SK-N-SH (cell line): Measurements from ENCODE around the gene OTUD5. TPM values are rescaled to one million over a fixed set of nuclear protein-coding genes. Genes with fewer than 3 reads are reported as not detected.
A peak's percentile ranks its signal among the peaks of the same experiment; 100 is the strongest.

Source experiments
- CTCF ChIA-PET: fragments of 300-600, 350-600 bp; formaldehyde crosslinking; extraction: SDS; loops from one replicate; lab custom pipeline; 2021; lab: Yijun Ruan, JAX
- POLR2A ChIA-PET: fragments of 350-600 bp; sonication (Branson Sonifier 250); formaldehyde crosslinking; extraction: SDS; loops from one replicate; lab custom pipeline; 2020; ENCODE audit warnings: antibody characterized with exemption, inconsistent platforms; lab: Yijun Ruan, JAX
- DNase-seq: peaks from one replicate; pipeline ENCODE4 v3.0.0; 2012
- H2AFZ ChIP-seq: fragments of 200-600 bp; sonication (generic); 2 replicates; pipeline ENCODE4 v1.8.1; 2016; ENCODE audit warnings: antibody characterized with exemption, mild to moderate bottlenecking, low read depth
- H3F3A ChIP-seq: fragments of 200-600 bp; sonication (generic); replicated peaks from 2 replicates; pipeline ENCODE3; 2016; ENCODE audit warnings: antibody characterized with exemption, mild to moderate bottlenecking; ENCODE audit not compliant: insufficient read depth
- H3K27ac ChIP-seq, 2 experiments: fragments of 200-500 bp in 1 of 2; fragments of 200-600 bp in 1 of 2; sonication (Bioruptor generic) in 1 of 2; sonication (generic), shearing (Covaris generic) in 1 of 2; 2 replicates each; pipeline versions ENCODE4 v1.5.1 to v1.6.1; 2014 to 2016; ENCODE audit warnings: low read depth in 2 of 2, inconsistent platforms in 1 of 2, low read length in 1 of 2, mild to moderate bottlenecking in 1 of 2, mixed read lengths in 1 of 2
- H3K27me3 ChIP-seq: fragments of 200-600 bp; sonication (generic), shearing (Covaris generic); 2 replicates; pipeline ENCODE4 v1.6.1; 2016; ENCODE audit warnings: mixed run types; ENCODE audit not compliant: insufficient read depth
- H3K36me3 ChIP-seq, 2 experiments: fragments of 200-500 bp in 1 of 2; fragments of 200-600 bp in 1 of 2; sonication (Bioruptor generic) in 1 of 2; sonication (generic) in 1 of 2; replicated peaks in 1 of 2; 2 replicates each; pipeline versions ENCODE3 to v1.5.1; 2014 to 2016; ENCODE audit warnings: low read length in 1 of 2, mild to moderate bottlenecking in 1 of 2; ENCODE audit not compliant: insufficient read depth in 2 of 2, control insufficient read depth in 1 of 2
- H3K4me1 ChIP-seq, 2 experiments: fragments of 200-500 bp in 1 of 2; fragments of 200-600 bp in 1 of 2; sonication (Bioruptor generic) in 1 of 2; sonication (generic), shearing (Covaris generic) in 1 of 2; 2 replicates each; pipeline versions ENCODE4 v1.5.1 to v1.6.1; 2014 to 2016; ENCODE audit warnings: low read depth in 1 of 2, low read length in 1 of 2, mixed run types in 1 of 2; ENCODE audit not compliant: insufficient read depth in 2 of 2, control insufficient read depth in 1 of 2
- H3K4me2 ChIP-seq: fragments of 200-600 bp; sonication (generic), shearing (Covaris generic); 2 replicates; pipeline ENCODE4 v1.6.1; 2017; ENCODE audit warnings: mixed run types
- H3K4me3 ChIP-seq, 2 experiments: fragments of 200-500 bp in 1 of 2; fragments of 200-600 bp in 1 of 2; sonication (Bioruptor generic) in 1 of 2; sonication (generic), shearing (Covaris generic) in 1 of 2; 2 replicates each; pipeline versions ENCODE4 v1.5.1 to v1.8.1; 2014 to 2016; ENCODE audit warnings: low read depth in 2 of 2, inconsistent platforms in 1 of 2, low read length in 1 of 2, mild to moderate bottlenecking in 1 of 2, mixed read lengths in 1 of 2, moderate library complexity in 1 of 2
- H3K79me2 ChIP-seq: fragments of 200-600 bp; sonication (generic); 2 replicates; pipeline ENCODE4 v1.8.1; 2017; ENCODE audit warnings: mild to moderate bottlenecking; ENCODE audit not compliant: insufficient read depth
- H3K9ac ChIP-seq: fragments of 200-600 bp; sonication (generic); 2 replicates; pipeline ENCODE4 v1.6.1; 2017; ENCODE audit warnings: mixed run types
- H3K9me2 ChIP-seq: fragments of 200-600 bp; sonication (generic); 2 replicates; pipeline ENCODE4 v1.6.1; 2017; ENCODE audit warnings: mixed run types
- H3K9me3 ChIP-seq: fragments of 200-600 bp; sonication (generic); 2 replicates; pipeline ENCODE4 v1.6.1; 2017; ENCODE audit warnings: mixed run types, mild to moderate bottlenecking, moderate library complexity
- H4K20me1 ChIP-seq: fragments of 200-600 bp; sonication (generic); 2 replicates; pipeline ENCODE4 v1.6.1; 2017; ENCODE audit warnings: mild to moderate bottlenecking, mixed run types; ENCODE audit not compliant: insufficient read depth
- EP300 ChIP-seq, 2 experiments: IDR thresholded peaks; 2 replicates each; pipeline versions ENCODE4 v1.4.0 to v1.6.1; 2012; ENCODE audit warnings: borderline replicate concordance in 1 of 2, low read depth in 1 of 2, low read length in 1 of 2
- EZH2phosphoT487 ChIP-seq: fragments of 200-600 bp; sonication (generic); IDR thresholded peaks from 2 replicates; pipeline ENCODE4 v1.6.1; 2017; ENCODE audit warnings: low read depth, mixed run types, mild to moderate bottlenecking, antibody characterized with exemption, moderate library complexity, borderline replicate concordance
- FOXJ3 ChIP-seq: sonication (generic); formaldehyde crosslinking; IDR thresholded peaks from 2 replicates; pipeline ENCODE4 v1.5.1; 2020; ENCODE audit warnings: mild to moderate bottlenecking, missing genetic modification reagents
- FOXM1 ChIP-seq: IDR thresholded peaks from 2 replicates; pipeline ENCODE4 v1.4.0; 2012; ENCODE audit warnings: low read depth, mild to moderate bottlenecking
- GATA2 ChIP-seq: sonication (generic); formaldehyde crosslinking; IDR thresholded peaks from 2 replicates; pipeline ENCODE4 v1.5.0; 2020; ENCODE audit warnings: mild to moderate bottlenecking, missing genetic modification reagents
- MAX ChIP-seq: IDR thresholded peaks from 2 replicates; pipeline ENCODE4 v1.4.0; 2012; ENCODE audit warnings: low read depth
- NRF1 ChIP-seq: IDR thresholded peaks from 2 replicates; pipeline ENCODE4 v1.6.1; 2012; ENCODE audit warnings: low read depth, mild to moderate bottlenecking, low read length
- PBX3 ChIP-seq: IDR thresholded peaks from 2 replicates; pipeline ENCODE4; 2012
- RAD21 ChIP-seq: IDR thresholded peaks from 2 replicates; pipeline ENCODE4 v1.6.1; 2012; ENCODE audit warnings: mild to moderate bottlenecking, low read length
- RXRA ChIP-seq: IDR thresholded peaks from 2 replicates; pipeline ENCODE4 v1.4.0; 2012; ENCODE audit warnings: low read depth, mild to moderate bottlenecking, borderline replicate concordance
- TEAD4 ChIP-seq: IDR thresholded peaks from 2 replicates; pipeline ENCODE4 v1.4.0; 2012; ENCODE audit warnings: mild to moderate bottlenecking, borderline replicate concordance; ENCODE audit not compliant: insufficient read depth
- YY1 ChIP-seq: IDR thresholded peaks from 2 replicates; pipeline ENCODE4 v1.4.0; 2012; ENCODE audit warnings: low read depth, mild to moderate bottlenecking
- WGBS: methylation state at CpG from one replicate; pipeline ENCODE4 v1.1.6; 2017; ENCODE audit warnings: low lambda C conversion rate; 5-methylcytosine and 5-hydroxymethylcytosine counted together
- polyA plus RNA-seq, 3 experiments: library from polyadenylated mRNA; depleted of rRNA; stranded (reverse); fragments of >200 nt; gene quantifications; 2 replicates each; pipeline ENCODE4 v1.2.3, GENCODE V29; 2012

The OTUD5 gene
- polyA plus RNA-seq, 1 of the 3 experiments (the other 2 are of a cell fraction), result 90.4 TPM

GRCh38 chrX:48911412-48912182, 45.8 kb downstream of the OTUD5 start, which contains the start of gene SLC35A2 (continued):
- TF ChIP-seq TEAD4 (no peak), RXRA (no peak), FOXM1 (no peak), EP300 (IDR thresholded peaks at IDR 0.05; ENCODE audit: borderline replicate concordance in 1 of 2, low read depth in 1 of 2, low read length in 1 of 2) (peak in 1 of 2 experiments; percentile 21; a peak in 1 of 4 replicates), RAD21 (no peak), MAX (peak; percentile 68; the same call in 1 of the 2 replicates), EZH2phosphoT487 (no peak), PBX3 (no peak; the same call in 1 of the 2 replicates), FOXJ3 (no peak; the same call in 1 of the 2 replicates), NRF1 (no peak), GATA2 (CRISPR knock-in tag) (peak; percentile 69), YY1 (peak; percentile 92)

GRCh38 chrX:48910926-48911411, 46.4 kb downstream of the OTUD5 start:
- POLR2A ChIA-PET, result interaction anchor here (1.1 kb wide), 1 partner anchor 20 kb away, joined by 3 read pairs; no protein-coding TSS in a partner anchor

More at GRCh38 chrX:48910926-48911411, 46.4 kb downstream of the OTUD5 start:
- CTCF ChIA-PET, result interaction anchor here (0.9 to 2.0 kb wide), 2 partner anchors 10 to 13 kb away, joined by 4 to 5 read pairs; partner anchors contain the start of genes PQBP1 and TIMM17B
- H3K79me2 ChIP-seq, result peaks cover 38% of the 10 kb centered on the region
- H4K20me1 ChIP-seq, result 0 out of 2 replicates have a peak, but pooled peaks cover 13% of the 10 kb centered on the region
- peaks cover 0 to 15% of the 10 kb centered on the region in 2 experiments; a peak in 1 of 4 replicates for H3K4me1 ChIP-seq
- peak overlapping the region; percentile 97 for H2AFZ ChIP-seq
- no peak for DNase-seq
- H3K4me2 ChIP-seq, result peak overlapping the region; percentile 100
- no peaks in the 10 kb centered on the region for H3K27me3 ChIP-seq
- no peaks in the 10 kb centered on the region for H3K9me3 ChIP-seq
- no peaks in the 10 kb centered on the region for H3K9me2 ChIP-seq
- H3K4me3 ChIP-seq, result peak overlapping the region; percentile 84 to 95
- no peak for TF ChIP-seq MAX
- peaks cover 4% of the 10 kb centered on the region for H3F3A ChIP-seq
- peak overlapping the region; percentile 73 for H3K9ac ChIP-seq
- H3K27ac ChIP-seq, result peak overlapping the region; percentile 77 to 89; a peak in 3 of 4 replicates
- peaks cover 6 to 36% of the 10 kb centered on the region in 2 experiments for H3K36me3 ChIP-seq
- WGBS, result 1% methylated on average over 12 of the region's 12 CpGs
